HepG2 (cell line): Measurements from ENCODE around the gene NRSN2. TPM values are rescaled to one million over a fixed set of nuclear protein-coding genes. Genes with fewer than 3 reads are reported as not detected.

Source experiments
- AHR ChIP-seq: IDR thresholded peaks from 2 replicates; pipeline ENCODE4 v1.6.1; 2018; ENCODE audit warnings: missing genetic modification reagents, missing compliant biosample characterization
- CBFB ChIP-seq: sonication (generic); formaldehyde crosslinking; IDR thresholded peaks from 2 replicates; pipeline ENCODE4 v1.4.0; 2020; ENCODE audit warnings: missing genetic modification reagents
- CEBPG ChIP-seq: IDR thresholded peaks from 2 replicates; pipeline ENCODE4 v1.6.1; 2016
- GTF2F1 ChIP-seq: fragments of 150-350 bp; IDR thresholded peaks from 2 replicates; pipeline ENCODE4 v1.6.1; 2014; ENCODE audit warnings: low read length
- HNRNPL ChIP-seq: fragments of 200-400 bp; formaldehyde crosslinking; IDR thresholded peaks from 2 replicates; pipeline ENCODE4 v1.6.1; 2017; ENCODE audit warnings: mild to moderate bottlenecking, low read depth, low read length
- KLF9 ChIP-seq: IDR thresholded peaks from 2 replicates; pipeline ENCODE4 v1.6.1; 2016; ENCODE audit warnings: low read depth
- MIXL1 ChIP-seq: IDR thresholded peaks from 2 replicates; pipeline ENCODE4 v1.6.1; 2016
- MTA3 ChIP-seq: sonication (generic); formaldehyde crosslinking; IDR thresholded peaks from 2 replicates; pipeline ENCODE4 v1.4.0; 2020; ENCODE audit warnings: missing genetic modification reagents
- NFIB ChIP-seq: sonication (generic); formaldehyde crosslinking; IDR thresholded peaks from 2 replicates; pipeline ENCODE4 v1.9.0; 2021; ENCODE audit warnings: missing genetic modification reagents, mild to moderate bottlenecking, borderline replicate concordance
- NR2F1 ChIP-seq, 2 experiments: fragments of 450-650 bp in 1 of 2; formaldehyde crosslinking in 1 of 2; IDR thresholded peaks; 2 replicates each; pipeline versions ENCODE4 v1.5.0 to v1.6.1; 2016 to 2020; ENCODE audit warnings: mild to moderate bottlenecking in 1 of 2, missing compliant biosample characterization in 1 of 2, missing genetic modification reagents in 1 of 2, moderate library complexity in 1 of 2
- POLR2AphosphoS2 ChIP-seq: IDR thresholded peaks from 2 replicates; pipeline ENCODE4 v1.6.1; 2011; ENCODE audit warnings: low read depth, low read length, improper control_type of control experiment
- SALL1 ChIP-seq: sonication (generic); formaldehyde crosslinking; IDR thresholded peaks from 2 replicates; pipeline ENCODE4 v1.8.0; 2022; ENCODE audit warnings: mild to moderate bottlenecking, missing genetic modification reagents
- TSC22D2 ChIP-seq: sonication (generic); formaldehyde crosslinking; IDR thresholded peaks from 2 replicates; pipeline ENCODE4 v1.5.1; 2020; ENCODE audit warnings: missing genetic modification reagents, mild to moderate bottlenecking, borderline replicate concordance
- ZBTB26 ChIP-seq: IDR thresholded peaks from 2 replicates; pipeline ENCODE4 v1.6.1; 2016; ENCODE audit warnings: missing compliant biosample characterization, missing genetic modification reagents, borderline replicate concordance
- ZNF331 ChIP-seq: sonication (generic); formaldehyde crosslinking; IDR thresholded peaks from 2 replicates; pipeline ENCODE4 v1.4.0; 2020; ENCODE audit warnings: missing genetic modification reagents
- ZNF451 ChIP-seq: sonication (generic); formaldehyde crosslinking; IDR thresholded peaks from 2 replicates; pipeline ENCODE4 v1.5.0; 2020; ENCODE audit warnings: mild to moderate bottlenecking, missing genetic modification reagents
- ZNF577 ChIP-seq: sonication (generic); formaldehyde crosslinking; IDR thresholded peaks from 2 replicates; pipeline ENCODE4 v1.4.0; 2020; ENCODE audit warnings: mild to moderate bottlenecking, low read depth, missing genetic modification reagents, borderline replicate concordance
- ZNF746 ChIP-seq: sonication (generic); formaldehyde crosslinking; IDR thresholded peaks from 2 replicates; pipeline ENCODE4 v1.8.0; 2022; ENCODE audit warnings: mild to moderate bottlenecking, missing genetic modification reagents
- ZNF878 ChIP-seq: sonication (generic); formaldehyde crosslinking; IDR thresholded peaks from 2 replicates; pipeline ENCODE4 v1.8.1; 2023; ENCODE audit warnings: mild to moderate bottlenecking, missing genetic modification reagents, moderate library complexity
- polyA plus RNA-seq, 8 experiments: library from polyadenylated mRNA; depleted of rRNA in 3 of 8; stranded (reverse) in 7 of 8; unstranded in 1 of 8; fragments of >200 nt; fragmentation: Illumina TruSeq in 4 of 8; extraction: Trizol in 4 of 8; gene quantifications; 2 replicates each; pipeline versions ENCODE4 v1.2.1 to v1.2.3, GENCODE V29; 2011 to 2016; ENCODE audit warnings: low read depth in 4 of 8, missing spikeins in 1 of 8, mixed read lengths in 1 of 8; ENCODE audit not compliant: insufficient read depth in 1 of 8
- total RNA-seq, 5 experiments: library from RNA; depleted of rRNA; stranded (reverse); fragments of >200 nt; fragmentation: Illumina TruSeq; extraction: Trizol; gene quantifications; 2 replicates each; pipeline ENCODE4 v1.2.3, GENCODE V29; 2016; ENCODE audit warnings: low read depth in 1 of 5
- TF ChIP-seq, protein P1 (sequence below): sonication (generic); formaldehyde crosslinking; IDR thresholded peaks from 2 replicates; pipeline ENCODE4 v1.8.1; 2023; ENCODE audit warnings: mild to moderate bottlenecking, missing genetic modification reagents
- TF ChIP-seq, protein P2 (sequence below): sonication (generic); formaldehyde crosslinking; IDR thresholded peaks from 2 replicates; pipeline ENCODE4 v1.4.0; 2020; ENCODE audit warnings: mild to moderate bottlenecking, missing genetic modification reagents

NRSN2 gene
- total and polyA plus RNA-seq, 2 of the 13 experiments (the other 11 are each of a cell fraction or from before 2014, with no cell fraction given) = 32.3 to 49.4 TPM

GRCh38 chr20:371755-372542 is 25.0 kb downstream of the NRSN2 start (continued):
- TF ChIP-seq, protein P1, sequence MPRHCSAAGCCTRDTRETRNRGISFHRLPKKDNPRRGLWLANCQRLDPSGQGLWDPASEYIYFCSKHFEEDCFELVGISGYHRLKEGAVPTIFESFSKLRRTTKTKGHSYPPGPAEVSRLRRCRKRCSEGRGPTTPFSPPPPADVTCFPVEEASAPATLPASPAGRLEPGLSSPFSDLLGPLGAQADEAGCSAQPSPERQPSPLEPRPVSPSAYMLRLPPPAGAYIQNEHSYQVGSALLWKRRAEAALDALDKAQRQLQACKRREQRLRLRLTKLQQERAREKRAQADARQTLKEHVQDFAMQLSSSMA (CRISPR knock-in tag) = no peak
- TF ChIP-seq KLF9 (no peak), MIXL1 (CRISPR knock-in tag) (peak; percentile 84), NFIB (CRISPR knock-in tag) (no peak), TSC22D2 (CRISPR knock-in tag) (peak; percentile 87; the same call in 1 of the 2 replicates), CEBPG (CRISPR knock-in tag) (peak; percentile 100), HNRNPL (no peak), AHR (peak; percentile 94; the same call in 1 of the 2 replicates), ZNF331 (CRISPR knock-in tag) (peak; percentile 99), CBFB (CRISPR knock-in tag) (peak; percentile 93), SALL1 (CRISPR knock-in tag) (peak; percentile 99), NR2F1 (CRISPR knock-in tag; IDR thresholded peaks at IDR 0.05) (peak; percentile 25 to 63; a peak in 3 of 4 replicates), GTF2F1 (peak; percentile 27; the same call in 1 of the 2 replicates), ZNF577 (CRISPR knock-in tag) (0 out of 2 replicates have a peak, but pooled peaks have one; percentile 46), MTA3 (CRISPR knock-in tag) (no peak), ZNF451 (CRISPR knock-in tag) (peak; percentile 97), ZNF746 (peak; percentile 99), ZNF878 (CRISPR knock-in tag) (peak; percentile 96), POLR2AphosphoS2 (peak; percentile 74; the same call in 1 of the 2 replicates), ZBTB26 (CRISPR knock-in tag) (peak; percentile 94)
- TF ChIP-seq, protein P2, sequence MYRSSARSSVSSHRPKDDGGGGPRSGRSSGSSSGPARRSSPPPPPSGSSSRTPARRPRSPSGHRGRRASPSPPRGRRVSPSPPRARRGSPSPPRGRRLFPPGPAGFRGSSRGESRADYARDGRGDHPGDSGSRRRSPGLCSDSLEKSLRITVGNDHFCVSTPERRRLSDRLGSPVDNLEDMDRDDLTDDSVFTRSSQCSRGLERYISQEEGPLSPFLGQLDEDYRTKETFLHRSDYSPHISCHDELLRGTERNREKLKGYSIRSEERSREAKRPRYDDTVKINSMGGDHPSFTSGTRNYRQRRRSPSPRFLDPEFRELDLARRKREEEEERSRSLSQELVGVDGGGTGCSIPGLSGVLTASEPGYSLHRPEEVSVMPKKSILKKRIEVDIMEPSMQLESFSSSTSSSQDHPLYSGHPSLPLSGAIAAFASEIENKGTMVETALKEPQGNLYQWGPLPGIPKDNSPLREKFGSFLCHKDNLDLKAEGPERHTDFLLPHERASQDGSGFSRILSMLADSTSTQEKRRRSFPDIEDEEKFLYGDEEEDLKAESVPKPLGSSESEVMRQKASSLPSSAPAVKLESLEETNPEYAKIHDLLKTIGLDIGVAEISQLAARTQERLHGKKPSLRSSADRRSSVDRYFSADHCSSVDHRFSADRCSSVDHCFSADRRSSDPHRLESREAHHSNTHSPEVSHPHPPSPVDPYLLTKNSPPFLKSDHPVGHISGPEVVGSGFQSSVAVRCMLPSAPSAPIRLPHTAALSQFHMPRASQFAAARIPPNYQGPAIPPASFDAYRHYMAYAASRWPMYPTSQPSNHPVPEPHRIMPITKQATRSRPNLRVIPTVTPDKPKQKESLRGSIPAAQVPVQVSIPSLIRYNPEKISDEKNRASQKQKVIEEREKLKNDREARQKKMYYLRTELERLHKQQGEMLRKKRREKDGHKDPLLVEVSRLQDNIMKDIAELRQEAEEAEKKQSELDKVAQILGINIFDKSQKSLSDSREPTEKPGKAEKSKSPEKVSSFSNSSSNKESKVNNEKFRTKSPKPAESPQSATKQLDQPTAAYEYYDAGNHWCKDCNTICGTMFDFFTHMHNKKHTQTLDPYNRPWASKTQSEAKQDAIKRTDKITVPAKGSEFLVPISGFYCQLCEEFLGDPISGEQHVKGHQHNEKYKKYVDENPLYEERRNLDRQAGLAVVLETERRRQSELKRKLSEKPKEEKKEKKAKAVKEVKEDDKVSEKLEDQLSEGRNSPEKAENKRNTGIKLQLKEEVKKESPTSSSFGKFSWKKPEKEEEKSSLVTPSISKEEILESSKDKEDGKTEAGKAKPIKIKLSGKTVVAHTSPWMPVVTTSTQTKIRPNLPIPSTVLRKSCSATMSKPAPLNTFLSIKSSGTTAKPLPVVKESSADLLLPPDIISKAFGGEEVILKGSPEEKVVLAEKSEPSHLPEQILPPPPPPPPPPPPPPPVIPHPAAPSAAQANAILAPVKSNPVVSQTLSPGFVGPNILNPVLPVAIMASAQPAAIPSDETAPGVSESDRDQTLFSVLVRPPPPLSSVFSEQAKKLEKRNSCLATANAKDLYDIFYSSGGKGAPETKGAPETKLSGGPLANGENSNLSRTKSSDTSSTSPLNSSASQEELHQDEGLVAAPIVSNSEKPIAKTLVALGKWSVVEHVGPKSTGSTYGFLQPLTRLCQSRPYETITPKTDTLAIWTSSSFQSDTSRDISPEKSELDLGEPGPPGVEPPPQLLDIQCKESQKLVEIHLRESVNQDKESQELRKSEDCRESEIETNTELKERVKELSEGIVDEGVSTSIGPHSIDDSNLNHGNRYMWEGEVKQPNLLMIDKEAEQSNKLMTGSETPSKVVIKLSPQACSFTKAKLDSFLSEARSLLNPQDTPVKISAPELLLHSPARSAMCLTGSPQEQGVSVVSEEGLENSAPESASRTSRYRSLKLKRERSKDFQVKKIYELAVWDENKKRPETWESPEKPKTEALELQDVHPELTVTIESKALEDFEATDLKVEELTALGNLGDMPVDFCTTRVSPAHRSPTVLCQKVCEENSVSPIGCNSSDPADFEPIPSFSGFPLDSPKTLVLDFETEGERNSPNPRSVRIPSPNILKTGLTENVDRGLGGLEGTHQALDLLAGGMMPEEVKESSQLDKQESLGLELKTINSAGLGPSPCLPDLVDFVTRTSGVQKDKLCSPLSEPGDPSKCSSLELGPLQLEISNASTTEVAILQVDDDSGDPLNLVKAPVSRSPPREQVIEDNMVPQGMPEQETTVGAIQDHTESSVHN = peak; percentile 95
